CD4-positive, alpha-beta T cell treated with Interleukin-21 for 1 hour (primary cell): ENCODE results near the gene MXI1.
"Not testable (repeated sequence)": the region's sequence is repeated elsewhere in the genome, so short reads cannot be mapped to it uniquely, and the experiment has no call there.

Source experiments
- DNase-seq: peaks from one replicate; pipeline ENCODE4 v3.0.0-alpha.2; 2020

Gene MXI1

GRCh38 chr10:110184398-110184797 is 23.0 kb upstream of the MXI1 start:
- no peak for DNase-seq

- DNase-seq, result not testable (repeated sequence)
Observed at GRCh38 chr10:110185646-110186182, 21.7 kb upstream of the MXI1 start.

- DNase-seq, result no peak
Observed at GRCh38 chr10:110190170-110190569, 17.2 kb upstream of the MXI1 start.

- peak; percentile 16 for DNase-seq
Observed at GRCh38 chr10:110192552-110192951, 14.9 kb upstream of the MXI1 start.

GRCh38 chr10:110200503-110200902 is 6.9 kb upstream of the MXI1 start:
- no peak for DNase-seq

GRCh38 chr10:110201046-110201445 is 6.4 kb upstream of the MXI1 start:
- not testable (repeated sequence) for DNase-seq

GRCh38 chr10:110203500-110204455 is 3.6 kb upstream of the MXI1 start:
- DNase-seq, result no peak

- no peak for DNase-seq
Observed at GRCh38 chr10:110205051-110205675, 2.2 kb upstream of the MXI1 start.

- peak; percentile 56 for DNase-seq
Observed at GRCh38 chr10:110207805-110208613, 604 bp downstream of the MXI1 start.

GRCh38 chr10:110208614-110209453 is 1.4 kb downstream of the MXI1 start:
- peak; percentile 40 for DNase-seq

GRCh38 chr10:110209454-110209925 is 2.1 kb downstream of the MXI1 start:
- DNase-seq, result peak; percentile 70

- DNase-seq, result no peak
Observed at GRCh38 chr10:110209926-110210673, 2.7 kb downstream of the MXI1 start.

GRCh38 chr10:110210674-110211464 is 3.5 kb downstream of the MXI1 start:
- DNase-seq, result peak; percentile 93

- DNase-seq, result no peak
Observed at GRCh38 chr10:110211465-110211843, 4.0 kb downstream of the MXI1 start.

GRCh38 chr10:110212119-110213006 is 5.0 kb downstream of the MXI1 start:
- peak; percentile 63 for DNase-seq

- peak; percentile 38 for DNase-seq
Observed at GRCh38 chr10:110214371-110214826, 7.0 kb downstream of the MXI1 start.

GRCh38 chr10:110215286-110216170 is 8.1 kb downstream of the MXI1 start:
- no peak for DNase-seq

GRCh38 chr10:110216240-110216639 is 8.8 kb downstream of the MXI1 start:
- DNase-seq, result no peak
